CD4-positive, alpha-beta T cell treated with Interleukin-1 beta for 1 hour (primary cell): ENCODE results near the gene FMN2.

Experiments
- DNase-seq, 2 donors: peaks; one replicate each; pipeline ENCODE4 v3.0.0-alpha.2; 2020 to 2022

Gene FMN2

DNA sequence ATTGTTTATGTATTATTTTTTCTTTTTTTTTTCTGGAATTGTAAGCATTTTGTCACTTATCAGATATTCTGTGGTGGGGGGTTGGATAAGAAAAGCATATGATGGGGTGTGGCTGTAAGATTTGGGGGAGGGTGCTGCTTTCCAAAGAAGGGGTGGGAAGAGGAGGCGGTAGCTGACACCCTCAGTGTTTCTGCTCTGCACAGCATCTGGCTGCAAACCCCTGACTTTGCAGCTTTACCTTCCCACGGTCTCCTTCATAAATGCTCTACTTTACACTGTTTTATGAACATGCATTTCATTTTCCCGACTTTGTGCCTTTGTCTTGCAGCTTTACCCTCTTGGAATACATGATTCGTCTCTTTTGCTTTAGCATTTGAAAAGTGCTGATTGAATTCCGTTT lies 7.6 kb downstream of the FMN2 start:
- no peak for DNase-seq

DNA sequence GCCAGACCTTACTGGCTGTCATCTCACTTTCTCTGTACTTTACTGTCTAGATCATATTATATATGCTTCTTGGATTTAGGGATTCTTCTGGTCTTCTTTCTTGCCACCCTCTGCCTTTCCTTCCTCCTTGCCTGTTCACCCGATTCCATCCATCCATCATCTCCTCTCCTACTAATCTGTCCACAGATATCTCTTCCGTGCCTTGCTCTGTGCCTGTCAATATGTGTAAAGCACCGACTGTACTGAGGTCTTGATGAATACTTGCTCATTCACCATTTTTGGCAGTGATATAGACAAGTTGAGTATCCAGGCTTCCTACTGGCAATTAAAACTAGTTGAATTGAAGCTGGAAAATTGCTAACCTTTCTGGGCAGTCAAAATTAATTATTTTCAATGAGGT lies 8.1 kb downstream of the FMN2 start:
- DNase-seq = no peak

DNA sequence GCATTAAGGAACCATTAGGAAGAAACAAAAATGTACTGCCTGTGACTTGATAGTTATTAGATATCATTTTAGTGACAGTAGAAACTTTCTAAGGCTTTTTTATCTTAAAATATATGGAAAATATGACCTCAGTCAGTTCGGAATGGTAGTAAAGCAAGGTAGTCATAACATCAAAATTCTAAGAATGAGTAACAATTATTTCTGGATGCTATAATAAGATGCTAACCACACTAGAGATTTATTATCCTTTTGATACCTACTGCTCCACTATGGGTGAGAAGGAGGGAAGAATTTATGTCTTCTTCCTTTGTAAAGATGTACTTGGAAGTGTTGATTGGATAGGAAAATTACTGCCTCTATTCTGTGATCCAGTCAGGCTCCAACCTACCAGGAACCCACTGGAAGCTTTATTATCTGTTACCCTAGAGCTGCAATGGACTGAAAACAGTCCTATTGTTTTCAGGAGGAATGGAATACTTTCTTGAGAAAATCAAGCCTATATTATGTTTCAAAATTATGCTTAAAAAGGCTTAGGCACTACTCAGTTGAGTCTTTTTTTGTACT lies 8.8 kb downstream of the FMN2 start:
- no peak for DNase-seq

DNA sequence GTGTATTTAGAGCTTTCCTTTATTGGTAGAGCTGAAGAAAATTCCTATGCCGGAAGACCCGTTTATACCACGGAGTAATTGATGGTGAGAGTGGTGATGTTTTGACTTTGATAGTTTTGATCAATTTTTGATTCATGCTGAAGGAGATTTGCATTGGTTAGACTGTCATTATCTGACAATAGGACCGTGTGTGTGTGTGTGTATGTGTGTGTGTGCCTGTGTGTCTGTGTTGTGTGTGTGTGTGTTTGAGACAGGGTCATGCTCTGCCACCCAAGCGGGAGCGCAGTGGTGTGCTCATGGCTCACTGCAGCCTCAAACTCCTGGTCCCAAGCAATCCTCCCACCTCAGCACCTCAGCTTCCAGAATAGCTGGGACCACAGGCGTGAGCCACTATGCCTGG lies 9.6 kb downstream of the FMN2 start:
- DNase-seq = no peak

DNA sequence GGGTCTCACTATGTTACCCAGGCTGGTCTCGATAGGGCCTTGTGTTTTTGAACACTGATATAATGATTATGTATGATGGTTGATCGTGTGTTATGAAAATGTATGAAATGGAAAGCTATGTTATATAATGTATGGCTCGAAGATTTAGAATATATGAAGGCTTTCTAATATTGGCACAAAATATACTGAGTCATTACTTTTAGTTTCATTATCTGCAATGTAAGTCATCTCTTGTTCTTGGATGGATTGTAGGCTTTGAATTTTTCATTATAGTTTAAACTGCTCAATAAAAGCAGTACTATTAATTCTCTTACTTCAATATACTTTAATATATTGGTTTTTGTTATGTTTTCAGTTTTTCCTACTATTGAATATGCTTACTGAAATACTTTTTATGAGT lies 10.1 kb downstream of the FMN2 start:
- DNase-seq = no peak

DNA sequence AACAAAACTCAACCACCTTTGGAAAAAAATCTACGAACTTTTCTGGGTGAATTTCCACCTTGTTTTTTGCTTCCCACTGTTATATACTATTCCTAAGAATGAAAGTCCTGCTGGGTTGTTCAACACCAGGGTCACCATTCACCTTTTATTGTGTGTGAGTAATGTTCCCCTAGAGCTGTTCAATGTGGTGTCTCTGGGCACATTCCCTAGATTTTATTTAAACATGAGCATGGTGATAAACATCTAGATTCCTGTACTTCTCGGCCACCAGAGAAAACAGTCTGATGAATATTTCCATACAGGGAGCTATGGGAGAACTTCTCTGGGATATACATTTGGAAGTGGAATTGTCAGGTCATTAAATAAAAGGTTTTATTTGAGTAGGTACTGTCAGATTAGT lies 13.0 kb downstream of the FMN2 start:
- DNase-seq = no peak

DNA sequence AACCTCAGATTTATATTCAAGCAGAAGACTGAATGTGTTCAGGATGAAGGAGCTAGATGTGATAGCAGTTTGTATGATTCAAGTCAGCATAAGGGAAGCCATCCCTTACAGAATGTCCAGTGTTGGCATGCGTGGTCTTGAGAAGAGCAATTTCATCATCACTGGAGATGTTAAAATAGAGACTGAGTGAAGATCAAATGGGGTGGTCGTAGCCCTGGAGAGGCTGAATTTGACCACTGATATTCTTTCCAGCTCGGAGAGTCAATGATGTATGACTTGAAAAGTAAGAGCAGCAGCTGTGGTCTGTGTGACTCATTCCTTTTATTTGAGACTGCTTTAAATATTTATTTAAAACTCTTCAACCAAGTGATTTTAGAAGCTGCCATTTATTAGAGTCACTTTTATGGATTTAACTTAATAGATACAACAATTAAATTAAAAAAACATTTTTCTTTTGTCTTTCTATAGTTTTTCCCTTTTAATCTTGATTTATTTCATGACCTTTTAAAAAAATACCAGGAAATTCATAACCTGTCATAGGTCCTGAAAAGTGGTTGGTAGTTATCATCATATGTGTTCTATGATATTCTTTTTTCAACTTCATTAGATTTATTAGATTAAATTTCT lies 15.5 kb downstream of the FMN2 start:
- DNase-seq = no peak

DNA sequence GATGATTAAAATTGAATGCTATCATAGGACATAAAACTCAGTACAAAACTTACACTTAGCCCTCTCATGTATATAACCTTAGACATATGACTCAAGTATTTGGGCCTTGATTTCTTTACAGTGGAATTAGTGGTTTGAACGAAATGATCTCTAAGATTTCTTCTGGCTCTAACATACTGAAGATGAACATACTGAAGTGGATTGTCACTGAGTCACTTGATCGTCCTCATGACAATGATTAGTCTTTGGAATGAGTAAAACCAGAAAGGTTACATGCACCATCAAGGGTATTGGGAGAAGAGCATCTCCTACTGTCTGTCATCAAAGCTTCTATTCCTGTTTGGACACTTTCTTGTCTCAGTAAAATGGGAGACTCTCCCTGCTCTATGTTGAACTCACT lies 17.4 kb downstream of the FMN2 start:
- DNase-seq = no peak

DNA sequence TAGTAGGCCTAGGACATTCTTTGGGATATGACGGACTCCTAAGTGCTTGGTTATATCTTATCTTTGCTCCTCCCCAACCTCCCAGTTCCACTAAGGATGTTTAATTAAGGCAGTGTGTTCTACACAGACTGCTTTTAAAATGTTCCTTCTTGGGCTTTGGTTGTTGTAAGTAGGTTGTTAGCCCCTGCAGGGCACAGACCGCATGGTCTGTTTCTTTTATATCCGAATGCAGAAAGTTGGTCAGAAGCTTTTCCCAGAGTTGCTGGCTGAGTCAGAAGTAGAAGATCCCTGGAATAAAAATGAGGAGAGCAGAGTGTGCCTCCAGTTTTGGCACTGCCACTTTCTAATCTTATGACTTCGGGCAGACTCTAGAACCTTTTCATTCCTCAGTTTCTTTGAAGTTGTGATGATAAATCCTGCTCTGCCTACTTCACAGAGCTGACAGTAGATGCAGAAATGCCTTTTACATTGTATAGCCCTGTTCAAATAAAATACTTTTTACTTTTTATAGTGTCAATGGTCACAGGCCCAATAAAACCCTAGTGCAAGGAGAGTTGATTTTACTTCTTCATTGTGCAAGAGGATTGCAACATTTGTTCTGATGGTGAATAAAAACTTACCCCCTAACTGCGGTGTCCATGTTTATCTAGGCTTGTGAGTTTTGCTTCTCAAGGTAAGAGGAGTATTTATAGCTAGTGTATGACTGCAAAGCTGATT lies 18.4 kb downstream of the FMN2 start:
- no peak for DNase-seq

DNA sequence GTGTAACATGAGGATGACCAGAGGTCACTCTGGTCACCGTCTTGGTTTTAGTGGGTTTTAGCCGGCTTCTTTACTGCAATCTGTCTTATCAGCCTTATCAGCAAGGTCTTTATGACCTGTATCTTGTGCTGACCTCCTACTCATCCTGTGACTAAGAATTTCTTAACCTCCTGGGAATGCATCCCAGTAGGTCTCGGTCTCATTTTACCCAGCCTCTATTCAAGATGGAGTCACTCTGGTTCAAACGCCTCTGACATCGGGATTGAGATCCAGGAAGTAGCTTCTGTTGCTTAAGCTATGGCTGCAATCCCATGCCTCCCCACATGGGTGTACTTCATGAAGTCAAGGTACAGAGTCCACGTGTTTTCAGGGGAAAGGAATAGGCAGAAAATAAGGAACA lies 19.9 kb downstream of the FMN2 start:
- DNase-seq = no peak

DNA sequence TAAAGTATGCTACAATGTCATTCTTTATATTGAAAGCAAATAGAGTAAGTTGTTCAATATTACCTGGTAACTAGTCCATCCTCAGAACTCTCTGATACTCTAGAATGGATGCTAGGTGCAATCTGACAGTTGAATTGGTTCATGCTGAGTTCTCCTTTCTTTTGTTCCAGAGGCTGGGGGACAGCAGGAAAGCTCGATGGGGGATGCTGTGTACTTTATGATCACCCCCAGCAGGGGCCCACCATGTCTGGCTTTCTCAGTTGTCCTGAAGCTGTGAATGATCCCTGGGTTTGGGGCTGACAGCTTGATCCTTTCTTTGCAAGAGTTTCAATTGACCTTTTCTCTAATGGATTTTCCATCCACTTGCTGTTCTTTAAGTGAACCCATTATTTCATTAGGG lies 22.5 kb downstream of the FMN2 start:
- no peak for DNase-seq

DNA sequence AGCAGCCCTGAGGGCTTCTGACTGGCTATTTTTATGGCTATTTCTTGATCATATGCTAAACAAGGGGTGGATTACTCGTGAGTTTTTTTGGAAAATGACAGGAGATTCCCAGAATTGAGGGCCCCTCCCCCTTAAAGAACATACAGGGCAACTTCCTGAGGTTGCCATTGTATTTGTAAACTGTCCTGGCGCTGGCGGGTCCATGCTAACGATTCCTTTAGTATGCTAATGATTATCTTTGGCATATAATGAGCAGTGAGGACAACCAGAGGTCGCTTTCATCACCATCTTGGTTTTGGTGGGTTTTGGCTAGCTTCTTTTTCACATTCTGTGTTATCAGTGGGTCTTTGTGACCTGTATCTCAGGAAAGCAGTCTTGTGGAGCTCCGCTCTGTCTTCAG lies 24.1 kb downstream of the FMN2 start:
- no peak for DNase-seq

DNA sequence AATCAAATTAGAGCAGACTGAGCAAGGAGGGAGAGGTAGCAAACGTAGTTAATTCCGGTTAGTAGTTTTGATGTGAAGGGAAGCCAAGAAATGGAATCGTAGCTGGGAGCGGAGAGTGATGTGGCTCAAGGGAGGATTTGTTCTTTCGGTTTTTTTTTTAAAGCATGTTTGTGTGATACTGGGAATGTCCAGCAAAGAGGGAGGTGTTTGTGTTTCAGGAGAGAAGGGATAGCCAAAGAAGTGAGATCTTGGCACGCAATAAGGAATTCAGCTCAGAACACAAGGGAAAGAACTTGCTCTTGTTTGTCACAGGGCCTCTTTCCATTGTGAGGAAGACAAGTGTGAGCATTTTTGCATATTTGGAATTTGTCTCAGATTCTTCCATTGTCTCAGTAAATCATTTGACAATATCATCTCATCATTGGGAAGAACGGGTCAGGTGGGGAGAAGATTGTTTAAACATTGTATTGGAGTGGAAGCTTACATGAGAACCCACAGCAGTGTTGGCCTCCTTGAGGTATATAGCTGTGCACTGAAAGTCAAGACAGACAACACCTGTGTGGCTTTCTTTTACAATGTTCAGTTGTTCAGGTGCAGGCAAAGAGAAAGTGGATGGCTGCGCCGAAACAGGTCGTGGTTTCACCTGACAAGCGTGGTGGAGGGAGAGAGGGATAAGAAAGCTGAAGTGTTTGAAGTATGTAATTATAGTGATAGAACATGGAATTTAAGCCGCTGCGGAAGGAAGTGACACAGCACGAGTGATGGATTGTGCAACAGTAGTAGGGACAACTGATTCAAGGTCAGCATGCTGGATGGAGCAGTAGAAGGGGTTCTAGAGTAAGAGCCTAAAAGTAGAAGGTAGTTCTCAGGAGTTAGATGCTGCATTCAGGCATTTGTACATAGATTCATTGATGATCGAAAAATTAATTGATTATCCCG lies 25.4 kb downstream of the FMN2 start:
- DNase-seq = no peak

DNA sequence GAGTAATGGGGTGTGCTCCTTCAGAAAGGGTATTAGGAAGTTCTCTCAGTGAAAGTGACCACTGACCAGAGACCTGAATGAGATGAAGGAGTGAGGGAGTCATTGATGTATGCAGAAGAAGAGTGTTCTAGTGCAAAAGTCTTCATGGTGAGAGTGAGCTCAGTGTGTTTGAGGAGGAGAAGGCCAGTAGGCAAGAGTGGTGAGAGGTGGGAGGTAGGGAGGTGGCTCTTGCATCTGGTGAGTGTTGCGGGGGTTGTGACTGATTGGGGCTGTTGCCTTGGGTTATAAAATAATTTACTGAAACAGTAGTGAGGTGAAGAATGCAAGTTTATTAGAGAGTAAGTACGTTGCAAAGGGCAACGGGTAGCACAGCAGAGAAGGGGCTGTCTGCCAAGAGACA lies 26.2 kb downstream of the FMN2 start:
- DNase-seq = no peak

DNA sequence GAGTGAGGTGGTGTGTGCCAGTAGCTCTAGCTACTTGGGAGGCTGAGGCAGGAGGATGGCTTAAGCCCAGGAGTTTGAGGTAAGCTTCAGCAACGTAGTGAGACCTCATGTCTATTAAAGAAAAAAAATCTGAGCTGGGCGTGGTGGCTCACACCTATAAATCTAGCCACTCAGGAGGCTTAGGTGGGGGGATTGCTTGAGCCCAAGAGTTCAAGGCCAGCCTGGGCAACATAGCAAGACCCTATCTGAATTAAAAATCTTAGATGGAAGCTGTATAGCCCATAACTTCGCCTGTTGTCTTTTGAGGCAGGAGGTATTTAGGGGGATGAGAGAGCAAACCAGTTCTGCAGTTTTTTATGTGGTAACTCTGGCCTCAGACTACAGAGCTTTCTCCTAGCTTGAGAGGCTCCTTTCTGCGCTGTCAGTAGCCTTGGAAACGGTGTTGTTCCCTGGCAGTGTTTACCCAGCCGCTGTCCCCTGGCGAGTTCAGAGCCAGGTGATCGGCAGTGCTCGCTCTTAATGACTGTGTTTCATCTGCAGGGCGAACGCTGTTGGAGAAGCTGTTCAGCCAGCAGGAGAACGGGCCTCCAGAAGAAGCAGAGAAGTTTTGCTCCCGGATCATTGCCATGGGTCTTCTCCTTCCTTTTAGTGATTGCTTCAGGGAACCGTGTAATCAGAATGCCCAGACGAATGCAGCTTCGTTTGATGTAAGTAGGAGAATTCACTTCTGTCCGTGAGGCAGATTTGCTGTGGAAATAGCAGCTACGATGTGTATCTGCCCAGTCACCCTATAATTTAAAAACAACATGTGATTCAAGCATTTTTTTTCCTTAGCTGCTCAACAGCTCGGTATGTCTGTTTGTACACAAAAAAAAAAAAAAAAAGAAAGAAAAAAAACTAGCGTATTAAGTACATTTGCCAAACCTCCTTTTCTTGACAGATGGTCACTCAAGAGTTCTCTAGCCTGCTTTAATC lies 31.2 kb downstream of the FMN2 start:
- DNase-seq = no peak

DNA sequence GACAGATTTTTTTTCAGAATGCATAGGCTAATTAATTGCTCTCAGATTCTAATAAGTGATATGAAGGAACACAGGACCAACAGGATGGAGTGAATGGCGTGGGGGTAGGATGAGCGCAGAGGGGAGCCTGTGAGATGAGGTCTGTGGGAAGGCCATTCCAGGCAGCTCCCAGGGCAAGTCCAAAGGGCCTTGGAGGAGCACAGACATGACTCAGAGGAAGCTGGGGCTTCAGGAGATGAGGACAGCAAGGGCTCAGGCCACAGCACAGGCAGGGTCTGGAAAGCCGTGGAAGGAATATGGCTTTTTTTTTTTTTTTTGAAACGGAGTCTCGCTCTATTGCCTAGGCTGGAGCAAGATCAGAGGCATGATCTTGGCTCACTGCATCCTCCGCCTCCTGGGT lies 35.1 kb downstream of the FMN2 start:
- no peak for DNase-seq

DNA sequence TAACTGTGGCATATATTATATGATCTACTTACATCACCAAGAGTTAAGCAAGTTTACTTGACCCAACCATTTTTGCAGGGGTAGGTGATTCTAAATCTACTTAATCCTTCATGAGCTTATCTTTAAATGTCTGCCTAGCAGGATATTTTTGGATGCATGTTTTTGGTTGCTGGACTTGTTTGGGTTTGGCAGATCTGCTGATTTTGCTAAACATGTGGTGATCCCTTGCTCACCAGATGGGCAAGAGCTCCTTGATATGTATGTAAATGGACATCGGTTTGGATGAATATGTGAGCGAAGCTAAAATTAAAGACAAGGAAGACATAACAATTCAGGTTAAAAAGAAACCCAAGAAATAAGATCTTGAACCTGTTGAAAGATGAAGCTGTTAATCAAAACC lies 36.7 kb downstream of the FMN2 start:
- no peak for DNase-seq

DNA sequence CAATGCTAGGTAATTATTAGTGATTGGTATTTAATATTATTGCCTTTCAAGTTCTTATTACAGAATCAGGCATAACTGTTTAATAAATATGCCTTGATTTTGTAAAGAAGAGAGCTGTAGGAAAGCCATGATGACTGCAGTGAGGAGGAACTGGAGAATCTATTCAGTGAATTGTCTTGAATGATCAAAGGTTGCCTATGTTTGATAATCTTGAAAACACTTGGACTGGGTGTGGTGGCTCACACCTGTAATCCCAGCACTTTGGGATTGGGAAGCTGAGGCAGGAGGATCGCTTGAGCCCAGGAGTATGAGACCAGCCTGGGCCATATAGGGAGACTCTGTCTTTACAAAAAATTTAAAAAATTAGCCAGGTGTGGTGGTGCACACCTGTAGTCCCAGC lies 42.4 kb downstream of the FMN2 start:
- DNase-seq = no peak

DNA sequence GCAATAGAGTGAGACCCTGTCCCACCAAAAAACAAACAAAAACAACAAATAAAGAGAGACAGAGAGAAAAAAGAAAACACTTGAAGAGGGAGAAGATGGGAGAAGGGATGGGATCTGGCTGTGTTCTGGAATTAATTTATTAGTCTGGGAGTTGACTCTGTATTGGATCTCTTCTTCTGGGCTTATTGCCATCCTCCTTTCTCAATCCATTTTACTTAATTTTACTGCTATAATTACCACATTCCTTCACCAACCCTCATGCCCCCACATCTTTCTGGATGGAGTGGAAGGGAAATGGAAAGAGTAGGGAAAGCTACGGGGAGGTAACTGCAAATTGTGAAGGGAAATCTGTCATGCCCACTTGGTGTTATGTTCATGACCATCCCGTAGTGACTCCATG lies 42.9 kb downstream of the FMN2 start:
- no peak for DNase-seq

DNA sequence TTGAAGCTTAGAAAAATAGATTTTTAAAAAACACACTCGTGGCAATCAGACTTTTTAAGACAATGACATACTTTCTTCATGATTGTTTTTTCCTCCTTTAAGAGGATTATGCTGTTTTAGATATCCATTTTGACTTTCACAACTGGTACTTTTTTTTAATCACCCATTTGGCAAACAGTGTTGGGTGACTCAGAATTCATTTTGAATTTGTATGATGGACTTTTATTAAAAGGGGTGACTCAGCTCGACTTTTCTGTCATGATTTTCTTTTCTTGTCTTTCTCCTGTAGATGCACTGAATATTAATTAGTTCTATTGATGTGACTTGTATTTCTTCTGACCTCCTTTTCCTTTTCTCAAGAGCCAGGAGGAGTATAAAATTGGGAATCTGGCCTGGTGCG lies 44.7 kb downstream of the FMN2 start:
- no peak for DNase-seq

DNA sequence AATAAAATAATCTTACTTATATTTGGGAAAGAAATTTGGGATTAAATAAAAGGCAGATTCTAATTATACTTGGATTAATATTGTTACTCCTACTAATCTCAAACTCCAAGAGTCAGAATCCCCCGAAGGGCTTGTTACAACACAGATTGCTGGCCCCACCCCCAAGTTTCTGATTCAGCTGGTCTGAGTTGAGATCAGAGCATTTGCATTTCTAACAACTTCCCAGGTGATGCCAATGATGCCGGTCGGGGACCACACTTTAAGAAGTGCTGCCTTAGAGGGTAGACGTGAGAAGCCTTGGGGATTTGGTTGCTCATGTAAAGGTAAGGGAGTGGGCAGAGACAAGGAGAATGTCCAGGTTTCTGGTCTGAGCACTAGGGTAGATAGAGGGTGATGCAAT lies 47.2 kb downstream of the FMN2 start:
- DNase-seq = no peak

DNA sequence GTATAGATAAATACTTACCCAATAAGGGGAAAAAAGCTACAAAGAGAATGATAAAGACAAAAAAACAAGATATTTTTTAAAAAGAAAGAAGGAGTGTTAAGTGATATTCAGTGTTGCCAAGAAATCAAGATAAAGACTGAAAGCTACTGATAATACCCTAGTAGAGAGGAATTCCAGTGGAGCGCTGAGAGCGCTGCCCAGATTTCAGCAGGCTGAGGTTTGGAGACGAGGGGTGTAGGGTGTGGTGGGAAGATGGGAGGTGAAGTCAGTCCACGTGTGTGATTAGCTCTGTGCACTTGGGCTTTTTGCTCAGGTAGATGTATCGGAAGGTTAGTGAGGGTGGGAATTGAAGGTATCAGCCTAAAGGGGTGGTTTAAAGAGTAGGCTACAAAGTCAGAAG lies 47.8 kb downstream of the FMN2 start:
- no peak for DNase-seq
